Measurements from ENCODE around the gene ALDH4A1.

The ALDH4A1 gene

DNA sequence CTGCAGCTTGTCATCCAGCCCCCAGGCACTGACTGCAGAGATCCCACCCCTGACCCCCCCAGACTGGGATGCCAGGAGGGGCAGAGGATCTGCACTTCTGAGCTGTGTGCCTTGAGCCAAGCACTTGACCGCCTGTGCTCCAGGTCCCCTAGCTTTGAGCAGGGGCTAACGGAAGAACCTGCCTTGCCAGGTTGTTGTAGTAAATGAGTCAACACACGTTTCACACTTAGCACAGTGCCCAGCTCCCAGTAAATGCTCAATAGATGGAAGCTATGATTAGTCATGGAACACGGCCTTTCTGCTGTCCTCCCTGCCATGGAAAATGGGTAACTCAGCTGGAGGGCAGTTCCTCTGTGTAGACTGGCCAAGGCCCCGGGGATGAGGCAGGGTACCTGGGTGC, 30.0 kb upstream of the ALDH4A1 start:
- TF ChIP-seq CTCF (IDR thresholded peaks at IDR 0.05; ENCODE audit: borderline replicate concordance, insufficient read depth, low read depth, low read length), result no peak
- H3K4me3 ChIP-seq (ENCODE audit: low read depth, low read length), result no peak overlapping the region

GRCh38 chr1:18931730-18932129, 29.4 kb upstream of the ALDH4A1 start:
- no peak for TF ChIP-seq CTCF (IDR thresholded peaks at IDR 0.05; ENCODE audit: borderline replicate concordance, insufficient read depth, low read depth, low read length)

DNA sequence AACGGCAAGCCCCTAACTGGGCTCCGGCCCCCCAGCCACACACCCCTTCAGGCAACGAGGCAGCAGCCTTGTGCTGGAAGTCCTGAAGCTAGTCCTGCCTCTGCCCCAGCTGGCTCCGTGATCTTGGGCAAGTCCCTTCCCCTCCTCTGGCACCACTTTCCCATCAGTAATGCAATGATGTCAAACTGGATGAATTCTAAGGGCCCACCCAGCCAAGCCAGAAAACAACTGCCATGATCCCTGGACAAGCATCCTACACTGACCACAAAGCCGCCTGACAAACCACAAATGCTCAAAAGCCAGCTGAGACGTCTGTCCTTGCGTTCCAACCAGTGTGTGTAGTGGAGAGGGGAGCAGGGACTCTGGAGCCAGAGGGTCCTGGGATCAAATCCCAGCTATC, 27.3 kb upstream of the ALDH4A1 start:
- no peak for TF ChIP-seq CTCF (IDR thresholded peaks at IDR 0.05; ENCODE audit: borderline replicate concordance, insufficient read depth, low read depth, low read length)
- H3K4me3 ChIP-seq (ENCODE audit: low read depth, low read length), result no peak overlapping the region

More at GRCh38 chr1:18931730-18932129, 29.4 kb upstream of the ALDH4A1 start:
- H3K4me3 ChIP-seq (ENCODE audit: low read depth, low read length), result no peak overlapping the region

DNA sequence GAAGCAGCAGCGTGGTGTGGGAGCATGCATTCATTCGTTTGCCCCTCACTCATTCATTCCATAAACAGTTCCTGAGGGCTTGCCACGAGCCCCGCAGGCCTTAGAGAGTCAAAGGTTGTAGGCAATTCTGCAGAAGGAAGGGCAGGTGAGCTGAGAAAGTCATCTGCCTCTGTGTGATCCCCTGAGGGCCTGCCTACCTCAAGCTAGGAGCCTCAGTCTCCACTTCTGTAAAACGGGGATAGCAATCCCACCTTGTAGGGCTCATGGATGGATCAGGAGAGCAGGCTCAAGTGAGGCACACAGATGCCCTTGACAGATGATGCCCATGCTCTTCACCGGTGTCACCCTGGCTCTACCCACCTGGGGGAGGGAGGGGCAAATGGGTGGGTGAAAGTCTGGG, 26.6 kb upstream of the ALDH4A1 start:
- no peak overlapping the region for H3K4me3 ChIP-seq (ENCODE audit: low read depth, low read length)
- TF ChIP-seq CTCF (IDR thresholded peaks at IDR 0.05; ENCODE audit: borderline replicate concordance, insufficient read depth, low read depth, low read length), result no peak

DNA sequence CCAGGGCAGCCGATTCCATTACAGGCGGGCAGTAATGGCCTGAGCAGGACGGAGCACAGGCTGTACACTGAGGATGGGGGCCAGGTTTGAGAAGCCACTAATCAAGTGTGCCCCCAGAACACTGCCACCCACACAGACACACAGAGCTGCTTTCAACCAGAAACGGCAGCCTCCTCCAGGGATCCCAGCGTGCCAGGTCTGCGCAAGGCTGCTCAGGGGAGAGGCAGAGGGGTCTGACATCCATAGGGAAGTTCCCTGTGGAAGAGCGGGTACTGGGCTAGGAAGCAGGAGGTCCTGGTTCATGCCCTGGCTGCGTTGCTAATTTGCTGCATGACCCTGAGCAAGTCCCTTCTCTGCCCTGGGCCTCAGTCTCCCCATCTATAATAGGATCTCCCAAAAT, 26.1 kb upstream of the ALDH4A1 start:
- peak overlapping the region; percentile 22 for H3K4me3 ChIP-seq (ENCODE audit: low read depth, low read length)
- TF ChIP-seq CTCF (IDR thresholded peaks at IDR 0.05; ENCODE audit: borderline replicate concordance, insufficient read depth, low read depth, low read length), result no peak

DNA sequence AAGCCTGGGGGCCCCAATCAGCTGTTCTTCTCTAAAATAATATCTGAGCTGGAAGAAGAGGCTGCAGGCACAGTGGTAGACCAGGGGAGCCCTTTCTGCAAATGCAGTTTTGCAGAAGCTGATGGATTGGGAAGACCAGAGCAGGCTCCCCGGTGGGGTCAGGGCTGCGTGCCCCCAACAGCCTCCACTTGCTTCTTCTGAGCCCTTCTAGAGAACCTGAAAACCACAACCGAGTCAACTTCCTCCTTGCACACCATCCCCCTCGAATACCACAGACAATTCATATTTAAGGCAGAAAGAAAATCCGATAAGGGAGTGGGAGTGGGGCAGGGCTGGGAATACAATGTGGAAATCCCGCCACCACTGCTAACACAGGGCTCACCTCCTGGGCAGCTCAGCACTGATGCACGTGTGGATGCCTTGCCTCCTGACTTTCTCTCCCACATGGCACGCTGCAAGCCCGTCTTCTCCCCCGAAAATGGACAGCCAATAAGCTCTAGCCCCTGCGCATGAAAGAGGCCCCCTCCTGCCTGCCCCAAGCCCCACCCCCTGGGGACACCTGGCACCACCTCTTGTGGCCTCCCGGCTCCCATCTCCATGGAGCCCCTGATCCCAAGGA, 25.4 kb upstream of the ALDH4A1 start:
- peak overlapping the region; percentile 63 for H3K4me3 ChIP-seq (ENCODE audit: low read depth, low read length)
- no peak for TF ChIP-seq CTCF (IDR thresholded peaks at IDR 0.05; ENCODE audit: borderline replicate concordance, insufficient read depth, low read depth, low read length)

DNA sequence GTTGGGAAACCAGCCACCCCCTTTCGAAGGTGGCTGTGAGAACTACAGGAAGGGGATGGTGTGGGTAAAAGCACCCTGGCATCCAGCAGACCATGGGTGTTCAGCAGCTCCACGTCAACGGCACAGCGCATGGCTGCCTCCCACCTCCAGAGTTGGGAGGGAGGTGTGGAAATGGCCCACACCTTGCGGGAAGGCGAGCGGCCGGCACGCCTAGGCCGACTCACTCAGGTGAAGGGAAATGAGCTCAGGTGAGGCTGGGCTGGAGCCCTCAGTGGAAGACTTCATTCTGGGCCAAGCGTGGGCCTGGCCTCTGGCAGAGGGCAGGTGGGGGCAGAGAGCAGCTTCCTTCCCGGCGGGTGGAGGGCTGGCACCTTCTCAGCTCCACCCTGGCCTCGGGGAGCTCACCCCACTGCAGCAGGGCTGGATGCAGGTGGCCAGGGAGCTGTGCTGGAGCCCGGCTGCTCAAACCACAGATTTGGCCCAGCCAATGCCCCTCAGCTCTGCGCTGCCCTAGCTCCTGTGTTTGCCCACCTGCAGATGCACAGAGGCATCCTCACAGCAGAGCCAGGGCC, 24.8 kb upstream of the ALDH4A1 start:
- H3K4me3 ChIP-seq (ENCODE audit: low read depth, low read length), result peak overlapping the region; percentile 63
- no peak for TF ChIP-seq CTCF (IDR thresholded peaks at IDR 0.05; ENCODE audit: borderline replicate concordance, insufficient read depth, low read depth, low read length)

Data from GM12875 (cell line).